Bone marrow (tissue), 2 donors: ENCODE data around the gene MAPK8IP3.
A peak's percentile ranks its signal among the peaks of the same experiment; 100 is the strongest.

Source experiments
- DNase-seq, 2 donors: peaks; one replicate each; lab custom pipeline; 2025; lab: John Stamatoyannopoulos, UW

The MAPK8IP3 gene

DNA sequence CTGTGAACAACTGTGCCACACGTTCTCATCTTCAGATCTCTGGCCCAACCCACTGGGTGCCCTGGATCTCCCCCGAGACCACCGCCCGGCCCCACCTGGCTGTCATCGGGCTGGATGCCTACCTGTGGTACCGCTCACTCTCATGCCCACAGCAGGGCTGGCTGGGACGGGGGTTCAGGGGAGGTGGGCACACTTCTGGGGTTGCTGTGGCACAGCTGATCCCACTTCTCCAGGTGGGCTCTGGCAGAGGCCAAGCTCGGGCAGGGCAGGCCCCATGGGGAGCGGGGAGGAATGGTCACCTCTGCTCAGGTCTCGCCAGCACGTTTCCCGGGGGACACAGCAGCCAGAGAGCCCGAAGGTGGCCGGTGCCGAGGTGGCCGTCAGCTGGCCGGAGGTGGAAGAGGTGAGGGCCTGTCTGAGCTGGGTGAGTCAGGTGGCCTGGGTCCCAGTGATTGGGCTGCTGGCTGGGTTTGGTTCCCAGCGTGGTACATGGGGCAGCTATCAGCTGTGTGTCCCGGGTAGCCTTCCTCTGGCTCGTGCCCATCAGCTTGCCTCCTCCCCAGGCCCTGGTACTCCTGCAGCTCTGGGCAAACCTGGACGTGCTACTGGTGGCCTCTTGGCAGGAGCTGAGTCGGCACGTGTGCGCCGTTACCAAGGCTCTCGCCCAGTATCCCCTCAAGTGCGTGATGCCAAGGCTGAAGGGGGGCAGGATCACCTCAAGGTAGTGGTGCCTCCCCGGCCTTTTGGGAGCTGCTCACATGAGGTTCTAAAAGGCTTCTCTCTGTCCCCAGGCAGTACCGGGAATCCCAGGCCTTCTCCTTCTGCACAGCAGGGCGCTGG lies 69.2 kb downstream of the MAPK8IP3 start:
- DNase-seq = no peak

DNA sequence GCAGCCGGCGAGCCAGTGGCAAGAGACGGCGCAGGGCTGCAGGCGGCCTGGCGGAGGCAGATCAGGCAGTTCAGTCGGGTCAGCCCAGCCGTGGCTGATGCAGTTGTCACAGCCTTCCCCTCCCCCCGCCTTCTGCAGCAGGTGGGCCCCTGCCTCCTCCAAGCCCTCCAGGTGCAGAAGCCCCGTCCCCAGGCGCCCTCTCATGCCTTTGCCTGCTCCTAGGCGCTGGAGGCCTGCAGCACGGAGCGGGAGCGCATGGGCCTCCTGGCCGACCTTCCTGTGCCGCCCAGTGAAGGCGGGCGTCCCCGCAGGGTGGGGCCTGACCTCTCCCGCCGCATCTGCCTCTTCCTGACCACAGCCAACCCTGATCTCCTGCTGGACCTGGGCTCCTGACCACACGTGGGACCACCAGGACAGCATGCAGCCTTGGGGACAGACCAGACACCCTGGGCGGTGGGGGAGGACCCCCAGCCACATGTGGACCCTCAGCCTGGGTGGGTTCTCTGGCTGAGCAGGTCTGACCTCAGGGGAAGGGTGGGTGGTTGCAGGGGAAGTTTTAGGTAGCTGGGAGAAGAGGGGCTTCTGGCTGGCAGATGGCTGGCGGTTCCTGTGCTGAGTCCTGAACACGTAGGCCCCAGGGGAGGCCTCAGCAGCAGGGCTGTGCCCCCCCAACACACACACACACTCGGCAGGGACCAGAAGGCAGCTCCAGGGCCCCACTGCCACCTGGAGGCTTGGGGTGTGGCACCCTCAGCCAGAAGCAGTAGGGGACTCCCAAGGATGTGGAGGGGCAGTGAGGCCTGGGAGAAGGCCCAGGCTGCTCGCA lies 70.1 kb downstream of the MAPK8IP3 start:
- DNase-seq = no peak

DNA sequence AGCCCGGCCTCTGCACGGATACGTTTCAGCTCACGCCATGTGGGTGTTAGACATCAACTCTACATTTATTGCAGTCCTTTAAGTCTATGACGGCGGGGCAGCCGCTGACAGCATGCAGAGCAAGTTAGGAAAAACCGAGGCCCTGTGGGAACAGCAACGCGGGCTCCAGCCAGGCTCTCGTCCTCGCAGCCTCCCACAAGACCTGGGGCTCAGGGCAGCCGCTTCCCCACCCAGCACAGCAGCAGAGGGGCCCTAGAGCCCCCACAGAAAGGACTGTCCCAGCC lies 70.6 kb downstream of the MAPK8IP3 start:
- DNase-seq = no peak

DNA sequence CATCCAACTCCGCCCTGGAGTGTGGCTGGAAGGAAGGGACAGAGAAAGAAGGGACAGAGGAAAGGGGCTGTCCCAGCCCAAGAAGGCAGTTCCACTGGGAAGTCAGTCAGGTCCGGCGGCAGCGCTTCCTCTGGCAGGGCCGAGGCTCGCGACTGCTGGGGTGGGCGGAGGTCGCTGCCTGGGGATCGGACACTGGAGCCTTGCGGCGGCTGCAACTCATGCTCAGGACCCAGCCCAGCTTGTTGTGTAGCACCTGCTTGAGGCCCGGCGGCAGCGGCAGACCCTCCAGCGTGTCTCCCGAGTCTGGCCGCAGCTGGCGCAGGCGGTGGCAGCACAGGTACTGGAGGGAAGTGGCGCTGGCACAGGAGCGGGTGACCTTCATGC lies 71.0 kb downstream of the MAPK8IP3 start:
- DNase-seq = no peak

DNA sequence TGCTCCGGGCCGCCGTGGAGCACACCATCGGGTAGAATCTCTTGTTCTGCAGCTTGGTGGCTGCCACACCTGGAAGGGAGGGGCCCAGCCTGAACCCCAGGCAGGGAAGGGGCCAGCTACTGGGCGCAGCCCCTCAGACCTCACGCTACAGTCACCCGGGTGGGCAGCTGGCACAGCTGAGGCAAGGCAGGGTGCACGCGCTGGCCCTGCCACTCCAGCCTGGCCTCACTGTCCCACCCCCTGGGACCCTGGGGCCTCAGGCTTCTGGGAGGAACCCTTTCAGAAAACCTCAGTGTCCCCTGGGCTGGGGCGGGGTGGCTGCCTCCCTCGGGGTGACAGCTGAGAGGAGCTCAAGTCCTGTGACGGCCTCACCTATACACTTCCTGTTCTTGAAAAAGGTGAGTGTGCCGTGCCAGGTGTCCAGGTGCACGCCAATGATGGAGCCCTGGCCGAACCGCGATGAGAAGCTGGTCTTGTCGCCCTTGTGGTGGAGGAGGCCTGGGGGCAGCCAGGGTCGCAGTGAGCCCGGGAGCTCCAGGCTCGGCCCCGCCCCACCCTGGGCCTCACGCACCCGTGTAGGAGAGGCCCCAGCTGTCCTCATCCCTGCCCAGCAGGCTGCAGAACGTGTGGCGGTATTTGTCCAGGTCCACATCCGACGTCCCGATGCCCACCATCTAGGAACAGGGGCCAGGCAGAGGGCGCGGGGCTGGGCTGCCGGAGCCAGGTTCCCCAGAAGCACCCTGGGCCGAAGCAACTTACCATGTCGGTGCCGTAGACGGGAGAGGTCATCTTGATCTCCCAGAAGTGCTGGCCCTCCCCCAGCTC lies 71.6 kb downstream of the MAPK8IP3 start:
- no peak for DNase-seq

DNA sequence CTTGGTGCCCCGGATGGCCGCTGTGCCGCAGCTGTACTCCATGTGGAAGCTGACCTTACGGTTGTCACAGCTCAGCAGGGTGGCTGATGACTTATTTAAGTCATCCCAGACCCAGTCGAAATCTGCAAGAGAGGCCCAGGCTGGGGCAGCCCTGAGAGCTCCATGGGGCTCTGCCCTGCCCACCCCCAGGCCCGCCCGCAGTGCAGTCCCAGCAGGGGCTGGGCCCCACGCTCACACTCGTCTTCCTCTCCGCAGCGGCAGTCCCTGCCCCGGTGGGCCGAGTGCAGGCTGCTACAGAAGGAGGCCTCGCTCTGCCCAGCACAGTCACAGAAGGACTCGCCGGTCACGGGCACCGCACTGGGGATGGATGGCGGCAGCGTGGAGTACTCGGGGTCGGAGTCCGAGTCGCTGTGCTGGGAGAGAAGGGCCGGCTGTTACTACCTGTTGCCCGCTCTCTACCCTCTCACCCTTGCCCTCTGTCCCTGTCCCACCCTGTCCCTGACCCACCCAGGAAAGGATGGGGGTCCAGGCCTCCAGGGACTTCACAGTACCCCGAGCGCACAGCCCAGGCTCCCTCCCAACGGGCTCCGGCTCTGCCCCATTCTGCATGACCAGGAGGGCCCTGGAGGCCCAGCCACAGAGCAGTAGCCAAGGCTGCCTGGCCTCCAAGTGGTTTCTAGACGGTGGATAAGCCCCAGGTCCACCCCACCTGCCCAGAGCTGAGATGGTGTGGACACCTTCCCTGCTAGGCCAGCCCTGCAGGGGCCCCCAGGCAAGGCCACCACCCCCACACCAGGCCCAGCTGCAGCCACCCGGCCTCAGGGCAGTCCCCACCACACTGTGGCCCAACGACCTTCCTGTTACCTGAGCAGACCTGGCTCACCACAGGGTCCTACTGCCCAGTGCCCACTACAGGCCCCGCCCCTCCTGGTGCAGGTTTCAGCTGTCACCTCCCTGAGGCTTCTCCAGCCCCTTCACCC lies 72.5 kb downstream of the MAPK8IP3 start:
- DNase-seq = no peak

DNA sequence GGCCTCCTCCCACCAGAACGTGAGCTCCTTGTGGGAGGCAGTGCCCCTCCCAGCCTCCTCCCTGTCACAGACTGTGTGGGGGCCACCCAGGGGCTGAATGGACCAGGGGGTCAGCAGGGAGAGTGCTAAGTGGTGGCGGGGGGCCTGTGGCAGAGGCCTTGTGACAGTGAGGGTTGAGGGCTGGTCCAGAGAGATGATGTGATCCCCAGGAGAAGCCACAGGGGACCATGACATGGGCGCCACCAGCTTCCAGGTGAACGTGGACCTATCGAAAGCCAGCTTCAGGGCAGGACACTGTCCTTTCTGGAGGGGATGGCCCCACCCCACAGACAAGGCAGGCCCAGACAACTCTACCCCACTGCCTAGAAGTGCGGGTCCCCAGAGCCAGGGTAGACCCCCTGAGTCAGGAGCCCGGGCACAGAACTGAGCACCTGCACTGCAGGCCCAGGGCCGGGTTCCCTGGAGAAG lies 73.3 kb downstream of the MAPK8IP3 start:
- DNase-seq = no peak

DNA sequence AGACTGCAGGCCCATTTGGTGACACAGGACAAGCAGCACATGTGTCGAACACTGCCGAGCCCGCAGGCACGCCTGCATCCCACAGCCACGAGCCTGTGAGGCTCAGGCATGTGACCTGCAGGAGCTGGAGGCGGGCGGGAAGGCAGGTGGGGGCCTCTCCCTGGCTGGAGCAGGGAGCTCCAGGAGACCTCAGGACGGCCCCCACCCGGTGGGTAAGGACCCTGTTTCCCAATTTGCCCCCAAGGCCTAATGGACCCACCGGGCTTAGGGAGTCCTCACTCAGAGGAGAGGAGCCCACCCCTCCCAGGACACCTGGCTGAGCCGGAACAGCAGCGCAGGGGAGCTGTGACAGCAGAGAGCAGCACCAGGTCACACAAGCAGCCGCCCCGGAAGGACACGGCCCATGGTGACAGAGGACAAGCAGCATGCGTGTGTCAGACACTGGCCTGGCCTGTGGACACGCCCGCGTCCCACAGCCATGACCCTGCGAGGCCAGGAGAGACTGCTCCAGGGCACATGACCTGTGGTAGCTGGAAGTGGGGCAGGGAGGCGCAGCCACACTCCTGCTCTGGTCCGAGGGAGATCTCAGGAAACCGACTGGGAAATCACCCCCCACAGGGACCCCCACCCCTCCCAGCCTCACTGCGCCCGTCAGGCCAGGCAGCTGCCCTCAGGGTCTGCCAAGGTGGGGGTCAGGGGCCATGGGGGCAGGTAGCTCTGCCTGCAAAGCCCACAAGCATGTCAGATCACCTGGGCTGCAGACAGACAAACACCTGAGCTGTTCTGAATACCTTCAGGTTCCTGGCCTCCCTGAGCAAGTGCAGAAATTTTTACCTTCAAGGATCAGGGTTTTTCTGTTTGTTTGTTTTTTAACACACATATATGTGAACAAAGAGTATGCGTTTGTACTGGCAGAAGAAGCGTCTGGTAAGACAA lies 74.0 kb downstream of the MAPK8IP3 start:
- DNase-seq = no peak

DNA sequence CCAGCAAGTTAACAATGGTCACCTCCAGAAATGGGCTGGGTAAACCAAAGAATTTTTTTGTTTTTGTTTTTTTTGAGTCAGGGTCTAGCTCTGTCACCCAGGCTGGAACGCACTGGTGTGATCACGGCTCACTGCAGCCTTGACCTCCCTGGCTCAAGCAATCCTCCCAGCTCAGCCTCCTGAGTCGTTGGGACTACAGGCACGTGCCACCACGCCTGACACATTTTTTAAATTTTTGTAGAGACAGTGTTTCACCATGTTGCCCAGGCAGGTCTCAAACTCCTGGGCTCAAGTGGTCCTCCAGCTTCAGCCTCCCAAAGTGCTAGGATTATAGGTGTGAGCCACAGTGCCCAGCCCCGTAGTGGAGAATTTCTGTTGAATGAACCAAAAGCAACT lies 74.7 kb downstream of the MAPK8IP3 start:
- DNase-seq = no peak

DNA sequence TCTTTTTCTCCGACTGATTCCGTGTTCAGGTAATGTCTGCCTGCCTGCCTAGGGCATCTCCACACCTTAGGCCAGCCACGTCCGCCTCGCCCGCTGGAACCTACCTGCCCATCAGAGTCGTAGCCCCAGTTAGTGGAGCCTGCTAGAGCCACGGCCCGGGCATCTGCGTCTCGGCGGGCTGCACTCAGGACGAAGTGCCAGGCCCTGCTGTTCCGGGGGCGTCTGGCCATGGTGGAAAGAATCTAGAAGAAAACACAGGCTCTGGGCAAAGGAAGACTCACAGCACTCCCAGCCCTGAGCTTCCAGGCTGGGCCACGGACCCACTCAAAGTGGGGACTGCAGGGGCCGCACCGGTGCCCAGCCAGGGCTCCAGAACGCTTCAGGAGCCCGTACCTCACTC lies 75.3 kb downstream of the MAPK8IP3 start:
- DNase-seq = no peak

DNA sequence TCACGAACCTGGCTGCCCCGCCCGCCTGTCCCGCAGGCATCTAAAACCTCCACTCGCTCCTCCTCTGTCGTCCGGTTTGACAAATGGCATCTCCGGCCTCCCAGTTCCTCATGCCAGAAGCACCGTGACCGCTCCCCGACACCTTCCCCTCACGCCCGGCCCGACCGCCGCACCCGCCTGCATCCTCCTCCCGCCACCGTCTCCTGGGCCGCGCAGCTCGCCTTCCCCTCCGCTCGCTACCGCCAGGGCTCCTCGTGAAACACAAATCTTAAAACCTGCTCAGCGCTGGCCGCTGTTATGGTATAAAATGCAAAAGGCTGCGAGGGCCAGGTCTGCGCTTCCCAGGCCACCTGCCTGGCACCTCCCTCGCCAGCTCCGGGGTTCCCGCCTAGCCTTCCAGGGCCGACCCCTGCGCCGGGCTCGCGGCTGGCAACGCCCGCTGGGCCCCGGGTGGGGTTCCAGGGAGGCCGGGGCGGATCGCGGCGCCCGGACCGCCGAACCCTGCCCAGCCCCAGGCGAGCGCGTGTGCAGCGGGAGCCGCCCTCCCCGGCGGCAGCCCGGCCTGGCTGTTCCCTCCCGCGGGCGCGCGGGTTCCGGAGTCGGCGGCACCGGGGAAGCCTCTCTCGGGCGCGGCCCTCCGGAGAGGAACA lies 75.9 kb downstream of the MAPK8IP3 start:
- peak in 1 of 2 donors; percentile 42 for DNase-seq

DNA sequence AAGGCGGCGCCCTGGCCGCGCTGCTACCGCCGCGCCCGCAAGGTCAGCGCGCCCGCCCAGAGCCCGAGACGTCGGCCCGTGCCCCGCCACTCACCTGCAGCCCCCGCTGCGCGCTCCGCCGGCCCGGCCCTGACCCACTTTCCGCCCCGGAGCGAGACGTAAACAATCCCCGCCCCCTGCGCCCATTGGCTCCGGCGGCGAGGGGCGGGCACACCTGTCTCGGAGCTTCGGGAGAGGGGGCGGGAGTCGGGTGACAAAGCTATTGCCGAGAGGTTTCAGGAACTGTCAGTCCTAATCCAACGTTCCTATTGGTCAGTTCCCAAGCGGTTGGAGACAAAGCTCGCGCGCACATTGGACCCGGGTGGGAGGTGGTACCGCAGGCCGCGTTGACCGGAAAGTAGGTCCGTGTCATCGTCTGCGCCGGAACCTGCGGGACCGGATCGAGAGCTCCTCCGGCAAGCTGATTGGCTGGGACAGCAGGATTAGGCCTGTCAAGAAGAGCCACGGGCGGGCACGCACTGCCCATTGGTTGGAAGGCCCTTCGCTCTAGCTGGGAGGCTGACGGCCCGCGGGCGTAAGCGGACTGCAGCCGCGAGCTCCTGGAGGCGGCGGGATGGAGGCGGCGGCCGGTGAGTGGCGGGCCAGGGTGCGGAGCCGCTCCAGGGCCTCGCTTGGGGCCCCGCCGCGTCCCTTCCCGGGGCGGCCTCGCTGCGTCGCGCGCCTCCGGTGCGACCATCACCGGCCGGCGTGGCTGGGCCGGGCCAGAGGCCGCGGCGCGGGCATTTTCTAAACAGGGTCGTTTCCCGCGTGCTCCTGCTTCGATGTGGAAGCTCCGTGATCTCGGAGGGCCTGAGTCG lies 76.6 kb downstream of the MAPK8IP3 start, which contains the start of the genes NUBP2 and SPSB3:
NUBP2 (plus strand) TSS at position 553 of the 857 bp plus-strand sequence; CDS start at position 614, 61 bp downstream.
SPSB3 (minus strand) TSS at position 164 of the 857 bp plus-strand sequence. CDS start 1,088 bp downstream, outside the sequence.
- DNase-seq = peak; percentile 85 to 97

DNA sequence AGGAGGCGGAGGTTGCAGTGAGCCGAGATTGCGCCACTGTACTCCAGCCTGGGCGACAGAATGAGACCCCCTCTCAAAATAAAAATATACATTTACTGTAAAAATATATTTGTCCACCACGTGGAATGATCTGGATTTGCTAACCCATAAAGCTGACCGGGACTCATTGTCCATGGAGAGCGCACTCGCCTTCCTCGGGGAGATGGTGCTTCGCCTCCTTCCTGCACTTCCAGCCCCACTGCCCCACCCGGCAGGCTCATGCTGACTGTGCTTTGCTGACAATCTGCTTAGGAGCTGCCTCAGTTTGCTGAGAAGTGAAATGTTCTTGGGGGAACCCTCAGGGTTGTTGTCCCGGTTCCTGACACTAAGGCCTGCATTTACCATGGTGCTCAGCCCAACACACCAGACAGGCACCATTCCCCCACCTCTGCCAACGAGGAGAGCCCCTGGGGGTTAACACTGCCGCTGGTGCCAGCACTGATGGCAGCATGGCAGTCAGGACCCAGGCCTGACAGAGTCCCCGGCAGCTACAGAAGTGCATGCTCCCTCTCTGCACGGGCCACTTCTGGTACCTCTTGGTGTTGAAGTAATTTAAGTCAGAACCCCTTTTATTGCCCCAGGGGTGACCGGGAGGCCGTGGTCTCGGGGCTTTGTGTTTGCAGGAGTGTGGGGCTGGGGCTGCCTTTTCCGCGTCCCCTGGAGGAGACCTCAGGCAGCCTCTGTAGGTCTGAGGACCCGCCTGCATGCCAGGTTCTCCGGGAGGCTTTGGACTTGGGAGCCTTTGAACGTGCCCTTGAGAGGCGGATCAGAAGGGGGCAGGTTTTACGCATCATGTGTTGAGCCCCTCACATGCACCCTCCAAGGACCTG lies 79.2 kb downstream of the MAPK8IP3 start:
- no peak for DNase-seq

DNA sequence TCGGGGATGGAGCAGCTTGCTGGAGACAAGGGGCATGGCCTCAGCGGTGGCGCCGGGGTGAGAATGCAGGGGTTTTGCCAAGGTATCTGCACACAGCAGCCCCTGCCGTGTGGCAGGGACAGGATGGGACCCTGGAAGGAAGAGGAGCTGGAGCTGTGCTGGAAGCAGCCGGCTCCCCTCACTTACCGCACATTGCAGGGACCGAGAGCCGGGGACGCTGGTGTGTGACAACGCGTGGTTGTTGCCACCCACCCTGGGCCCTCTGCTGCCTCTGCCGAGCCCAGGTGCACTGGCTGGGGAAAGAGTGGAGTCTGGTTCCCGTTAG lies 79.8 kb downstream of the MAPK8IP3 start:
- no peak for DNase-seq

DNA sequence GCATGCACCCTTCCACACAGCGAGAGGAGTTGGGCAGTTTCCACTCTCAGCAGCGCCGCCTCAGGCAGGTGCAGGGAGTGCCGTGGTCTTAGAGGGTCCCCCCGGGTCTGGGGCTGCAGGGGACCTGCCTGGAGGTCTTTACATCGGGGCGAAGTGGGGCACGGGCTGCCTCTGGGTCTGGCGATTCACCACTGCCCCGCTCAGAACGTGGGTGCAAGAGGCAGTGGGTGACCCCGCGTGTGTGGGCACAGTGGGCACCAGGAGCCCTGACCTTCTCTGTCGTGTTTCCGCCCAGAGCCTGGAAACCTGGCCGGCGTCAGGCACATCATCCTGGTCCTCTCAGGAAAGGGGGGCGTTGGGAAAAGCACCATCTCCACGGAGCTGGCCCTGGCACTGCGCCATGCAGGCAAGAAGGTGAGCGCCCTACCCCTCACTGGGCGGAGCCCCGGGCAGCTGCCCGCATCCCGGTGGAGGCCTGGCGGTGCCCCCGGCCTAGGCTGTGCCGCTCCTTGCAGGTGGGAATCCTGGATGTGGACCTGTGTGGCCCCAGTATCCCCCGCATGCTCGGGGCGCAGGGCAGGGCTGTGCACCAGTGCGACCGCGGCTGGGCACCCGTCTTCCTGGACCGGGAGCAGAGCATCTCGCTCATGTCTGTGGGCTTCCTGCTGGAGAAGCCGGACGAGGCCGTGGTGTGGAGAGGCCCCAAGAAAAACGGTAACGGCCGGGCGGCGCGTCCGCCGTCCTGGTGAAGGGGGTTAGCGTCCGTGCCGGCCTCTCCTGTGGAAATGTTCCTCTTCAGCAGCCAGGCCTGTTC lies 80.5 kb downstream of the MAPK8IP3 start:
- no peak for DNase-seq

DNA sequence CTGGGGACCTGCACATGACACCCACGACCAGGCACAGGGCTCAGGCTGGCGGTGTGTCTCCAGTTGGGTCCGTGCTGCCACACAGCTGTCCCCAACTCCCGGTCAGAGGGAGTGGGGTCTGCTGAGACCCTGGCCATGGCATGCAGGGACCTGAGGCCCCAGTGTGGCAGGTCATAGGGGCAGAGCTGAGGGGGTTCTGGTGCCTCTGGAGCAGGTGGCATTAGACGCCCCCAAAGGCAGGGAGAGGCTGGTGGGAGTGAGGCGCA lies 81.0 kb downstream of the MAPK8IP3 start:
- DNase-seq = no peak
